Astrocyte (in vitro differentiated cells and primary cell): ENCODE data around the gene FBXO22. TPM values are rescaled to one million over a fixed set of nuclear protein-coding genes. Genes with fewer than 3 reads are reported as not detected.
"Not testable (repeated sequence)": the region's sequence is repeated elsewhere in the genome, so short reads cannot be mapped to it uniquely, and the experiment has no call there.

Experiments used
- DNase-seq: peaks from one replicate; pipeline ENCODE4 v3.0.0-alpha.2; 2010; ENCODE audit warnings: low read depth
- FAIRE-seq: peaks from 2 replicates; lab custom pipeline; 2011; peaks lifted over from hg19 to GRCh38; lab: Jason Lieb, UNC
- H2AFZ ChIP-seq: 2 replicates; pipeline ENCODE4 v1.6.0; 2012; ENCODE audit warnings: low read depth, low read length, inconsistent platforms
- H3K27ac ChIP-seq: 2 replicates; pipeline ENCODE4 v1.5.1; 2011; ENCODE audit warnings: low read depth, low read length, inconsistent platforms
- H3K27me3 ChIP-seq: 2 replicates; pipeline ENCODE4 v1.6.0; 2011; ENCODE audit warnings: low read length, inconsistent platforms; ENCODE audit not compliant: insufficient read depth
- H3K36me3 ChIP-seq: 2 replicates; pipeline ENCODE4 v1.5.1; 2011; ENCODE audit warnings: low read length, inconsistent platforms; ENCODE audit not compliant: insufficient read depth
- H3K4me1 ChIP-seq: 2 replicates; pipeline ENCODE4 v1.5.1; 2011; ENCODE audit warnings: low read length, inconsistent platforms; ENCODE audit not compliant: insufficient read depth
- H3K4me2 ChIP-seq: 2 replicates; pipeline ENCODE4 v1.6.0; 2012; ENCODE audit warnings: low read length, inconsistent platforms
- H3K4me3 ChIP-seq: 2 replicates; pipeline ENCODE4 v1.5.1; 2011; ENCODE audit warnings: low read depth, mild to moderate bottlenecking, low read length, inconsistent platforms; ENCODE audit not compliant: insufficient read depth
- H3K79me2 ChIP-seq: 2 replicates; pipeline ENCODE4 v1.6.0; 2012; ENCODE audit warnings: mild to moderate bottlenecking, low read length, inconsistent platforms; ENCODE audit not compliant: insufficient read depth
- H3K9ac ChIP-seq: 2 replicates; pipeline ENCODE4 v1.6.0; 2012; ENCODE audit warnings: mild to moderate bottlenecking, low read length, inconsistent platforms
- H3K9me3 ChIP-seq: 2 replicates; pipeline ENCODE4 v1.5.1; 2012; ENCODE audit warnings: low read depth, mild to moderate bottlenecking, low read length, inconsistent platforms; ENCODE audit not compliant: insufficient read depth
- H4K20me1 ChIP-seq: 2 replicates; pipeline ENCODE4 v1.6.0; 2012; ENCODE audit warnings: low read length, inconsistent platforms; ENCODE audit not compliant: insufficient read depth
- H3K27ac Mint-ChIP-seq: one replicate; pipeline ENCODE4 v1.8.0; 2021; ENCODE audit warnings: mild to moderate bottlenecking, mixed read lengths; ENCODE audit not compliant: unreplicated experiment
- H3K27me3 Mint-ChIP-seq: one replicate; pipeline ENCODE4 v1.8.0; 2021; ENCODE audit warnings: low read depth, mixed read lengths; ENCODE audit not compliant: unreplicated experiment
- H3K36me3 Mint-ChIP-seq: one replicate; pipeline ENCODE4 v1.8.0; 2021; ENCODE audit warnings: low read depth, mixed read lengths; ENCODE audit not compliant: unreplicated experiment
- H3K4me1 Mint-ChIP-seq: one replicate; pipeline ENCODE4 v1.8.0; 2021; ENCODE audit warnings: low read depth, mixed read lengths; ENCODE audit not compliant: unreplicated experiment
- H3K4me3 Mint-ChIP-seq: one replicate; pipeline ENCODE4 v1.8.0; 2021; ENCODE audit warnings: mild to moderate bottlenecking, moderate library complexity, mixed read lengths; ENCODE audit not compliant: unreplicated experiment
- H3K9me3 Mint-ChIP-seq: one replicate; pipeline ENCODE4 v1.8.0; 2021; ENCODE audit warnings: mild to moderate bottlenecking, mixed read lengths; ENCODE audit not compliant: unreplicated experiment
- EZH2 ChIP-seq: IDR thresholded peaks from 2 replicates; pipeline ENCODE4 v1.6.1; 2012; ENCODE audit warnings: mild to moderate bottlenecking, low read length, inconsistent platforms; ENCODE audit not compliant: insufficient read depth
- total RNA-seq: library from RNA; stranded (reverse); gene quantifications from 2 replicates; pipeline ENCODE4 v1.2.1, GENCODE V29; 2021
- TF ChIP-seq, protein P1 (sequence below): IDR thresholded peaks from 2 replicates; pipeline ENCODE4 v1.5.1; 2011; ENCODE audit warnings: low read depth, mild to moderate bottlenecking, inconsistent platforms, low read length, moderate library complexity; ENCODE audit not compliant: insufficient read depth

FBXO22 gene
- total RNA-seq, 1 donor from 2014 or later: 69.1 TPM

DNA sequence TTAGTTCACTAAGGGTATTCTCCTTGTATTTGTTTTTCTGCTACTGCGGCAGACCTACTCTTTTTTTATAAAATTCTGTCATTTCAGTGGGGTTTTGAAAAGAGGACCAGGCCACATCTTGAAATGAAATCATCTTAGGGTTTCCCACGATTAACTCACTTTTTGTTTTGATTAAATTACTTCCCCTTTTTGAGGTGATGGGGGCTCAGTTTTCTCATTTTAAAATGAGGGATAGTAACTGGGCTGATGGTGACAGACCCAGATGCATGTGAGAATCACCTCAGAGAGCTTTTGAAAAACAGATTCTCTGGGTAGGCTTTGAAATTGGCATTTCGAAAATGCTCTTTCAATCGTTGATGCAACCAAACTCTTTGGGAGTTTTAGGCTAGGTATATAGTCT lies 36.2 kb upstream of the FBXO22 start:
- FAIRE-seq (no peak), DNase-seq (no peak)
- H3K4me3 Mint-ChIP-seq: no peak overlapping the region
- Histone ChIP-seq H3K4me3 (no peak overlapping the region), H3K9ac (no peak overlapping the region), H2AFZ (no peak overlapping the region), H3K79me2 (peaks cover 59% of the 10 kb centered on the region), H3K9me3 (no peaks in the 10 kb centered on the region), H3K27me3 (no peaks in the 10 kb centered on the region), H3K4me1 (no peaks in the 10 kb centered on the region), H3K4me2 (no peak overlapping the region), H3K27ac (no peak overlapping the region), H4K20me1 (peaks cover 46% of the 10 kb centered on the region), H3K36me3 (peaks cover 19% of the 10 kb centered on the region)
- peaks cover 15% of the 10 kb centered on the region for H3K36me3 Mint-ChIP-seq
- H3K27me3 Mint-ChIP-seq: no peaks in the 10 kb centered on the region
- H3K9me3 Mint-ChIP-seq: no peaks in the 10 kb centered on the region
- peaks cover 14% of the 10 kb centered on the region for H3K4me1 Mint-ChIP-seq
- TF ChIP-seq EZH2: no peak
- TF ChIP-seq, protein P1, sequence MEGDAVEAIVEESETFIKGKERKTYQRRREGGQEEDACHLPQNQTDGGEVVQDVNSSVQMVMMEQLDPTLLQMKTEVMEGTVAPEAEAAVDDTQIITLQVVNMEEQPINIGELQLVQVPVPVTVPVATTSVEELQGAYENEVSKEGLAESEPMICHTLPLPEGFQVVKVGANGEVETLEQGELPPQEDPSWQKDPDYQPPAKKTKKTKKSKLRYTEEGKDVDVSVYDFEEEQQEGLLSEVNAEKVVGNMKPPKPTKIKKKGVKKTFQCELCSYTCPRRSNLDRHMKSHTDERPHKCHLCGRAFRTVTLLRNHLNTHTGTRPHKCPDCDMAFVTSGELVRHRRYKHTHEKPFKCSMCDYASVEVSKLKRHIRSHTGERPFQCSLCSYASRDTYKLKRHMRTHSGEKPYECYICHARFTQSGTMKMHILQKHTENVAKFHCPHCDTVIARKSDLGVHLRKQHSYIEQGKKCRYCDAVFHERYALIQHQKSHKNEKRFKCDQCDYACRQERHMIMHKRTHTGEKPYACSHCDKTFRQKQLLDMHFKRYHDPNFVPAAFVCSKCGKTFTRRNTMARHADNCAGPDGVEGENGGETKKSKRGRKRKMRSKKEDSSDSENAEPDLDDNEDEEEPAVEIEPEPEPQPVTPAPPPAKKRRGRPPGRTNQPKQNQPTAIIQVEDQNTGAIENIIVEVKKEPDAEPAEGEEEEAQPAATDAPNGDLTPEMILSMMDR: no peak
- no peak overlapping the region for H3K27ac Mint-ChIP-seq

DNA sequence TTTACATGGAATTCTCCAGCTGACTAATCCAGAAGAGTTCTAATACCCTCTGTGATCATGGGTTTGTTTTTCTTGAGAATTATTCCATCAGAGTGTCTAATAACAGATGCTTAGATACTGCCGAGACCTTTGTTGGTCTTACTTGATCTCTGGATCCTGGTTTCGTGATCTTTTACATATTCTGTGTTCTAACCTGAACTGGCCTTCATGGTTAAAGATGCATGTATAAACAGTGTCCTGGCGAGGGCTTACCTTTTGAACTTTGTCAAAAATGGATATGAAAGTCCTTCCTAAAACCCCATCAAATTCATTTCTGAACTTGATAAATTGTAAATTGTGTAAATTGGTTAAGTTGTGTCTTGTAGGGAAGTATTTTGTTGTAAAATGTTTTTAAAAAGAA lies 35.7 kb upstream of the FBXO22 start:
- H3K9me3 Mint-ChIP-seq: no peaks in the 10 kb centered on the region
- no peak overlapping the region for H3K27ac ChIP-seq
- no peak overlapping the region for H2AFZ ChIP-seq
- H3K36me3 ChIP-seq: peaks cover 16% of the 10 kb centered on the region
- no peak overlapping the region for H3K27ac Mint-ChIP-seq
- TF ChIP-seq, protein P1: no peak
- no peak for TF ChIP-seq EZH2
- peaks cover 53% of the 10 kb centered on the region for H3K79me2 ChIP-seq
- no peaks in the 10 kb centered on the region for H3K4me1 ChIP-seq
- H3K4me3 ChIP-seq: no peak overlapping the region
- no peak overlapping the region for H3K4me2 ChIP-seq
- peaks cover 12% of the 10 kb centered on the region for H3K36me3 Mint-ChIP-seq
- FAIRE-seq (no peak), DNase-seq (no peak)
- no peaks in the 10 kb centered on the region for H3K27me3 Mint-ChIP-seq
- H3K4me3 Mint-ChIP-seq: no peak overlapping the region
- no peak overlapping the region for H3K9ac ChIP-seq
- peaks cover 41% of the 10 kb centered on the region for H4K20me1 ChIP-seq
- H3K9me3 ChIP-seq: no peaks in the 10 kb centered on the region
- peaks cover 14% of the 10 kb centered on the region for H3K4me1 Mint-ChIP-seq
- no peaks in the 10 kb centered on the region for H3K27me3 ChIP-seq

GRCh38 chr15:75869446-75869845 lies 34.2 kb upstream of the FBXO22 start:
- Histone ChIP-seq H3K79me2 (peaks cover 45% of the 10 kb centered on the region), H2AFZ (no peak overlapping the region), H3K9ac (no peak overlapping the region), H3K4me1 (no peaks in the 10 kb centered on the region), H3K9me3 (no peaks in the 10 kb centered on the region), H3K27me3 (no peaks in the 10 kb centered on the region), H3K4me2 (no peak overlapping the region), H3K36me3 (peaks cover 26% of the 10 kb centered on the region), H3K27ac (no peak overlapping the region), H3K4me3 (no peak overlapping the region), H4K20me1 (peaks cover 44% of the 10 kb centered on the region)
- DNase-seq: no peak
- Mint-ChIP-seq H3K4me1 (peaks cover 14% of the 10 kb centered on the region), H3K27me3 (no peaks in the 10 kb centered on the region), H3K9me3 (no peaks in the 10 kb centered on the region), H3K36me3 (peaks cover 16% of the 10 kb centered on the region), H3K27ac (no peak overlapping the region), H3K4me3 (no peak overlapping the region)
- no peak for FAIRE-seq
- TF ChIP-seq EZH2: no peak
- TF ChIP-seq, protein P1: no peak

DNA sequence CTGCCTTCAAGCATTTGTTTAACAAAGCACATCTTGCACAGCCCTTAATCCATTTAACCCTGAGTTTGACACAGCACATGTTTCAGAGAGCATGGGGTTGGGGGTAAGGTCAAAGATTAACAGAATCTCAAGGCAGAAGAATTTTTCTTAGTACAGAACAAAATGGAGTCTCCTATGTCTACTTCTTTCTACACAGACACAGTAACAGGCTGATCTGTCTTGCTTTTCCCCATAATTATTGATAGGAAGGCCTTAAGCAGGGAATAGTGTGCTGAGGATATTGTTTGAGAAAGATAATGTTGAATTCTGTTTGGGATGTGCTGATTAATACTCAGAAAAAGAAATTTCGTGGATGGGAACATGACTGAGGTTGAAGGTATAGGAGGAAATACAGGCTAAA lies 32.1 kb upstream of the FBXO22 start:
- not testable (repeated sequence) for H3K27me3 ChIP-seq, FAIRE-seq, H3K4me3 Mint-ChIP-seq, H3K9me3 Mint-ChIP-seq, H2AFZ ChIP-seq, DNase-seq, H3K4me1 Mint-ChIP-seq, H3K4me1 ChIP-seq, H3K4me2 ChIP-seq, H3K4me3 ChIP-seq, H3K27me3 Mint-ChIP-seq, H3K27ac ChIP-seq, H3K27ac Mint-ChIP-seq, H3K9ac ChIP-seq, H3K9me3 ChIP-seq
- H3K79me2 ChIP-seq: peaks cover 24% of the 10 kb centered on the region
- H4K20me1 ChIP-seq: peaks cover 34% of the 10 kb centered on the region
- peaks cover 25% of the 10 kb centered on the region for H3K36me3 ChIP-seq
- peaks cover 29% of the 10 kb centered on the region for H3K36me3 Mint-ChIP-seq
